ENCODE data around the gene RPLP2.

RPLP2 gene

DNA sequence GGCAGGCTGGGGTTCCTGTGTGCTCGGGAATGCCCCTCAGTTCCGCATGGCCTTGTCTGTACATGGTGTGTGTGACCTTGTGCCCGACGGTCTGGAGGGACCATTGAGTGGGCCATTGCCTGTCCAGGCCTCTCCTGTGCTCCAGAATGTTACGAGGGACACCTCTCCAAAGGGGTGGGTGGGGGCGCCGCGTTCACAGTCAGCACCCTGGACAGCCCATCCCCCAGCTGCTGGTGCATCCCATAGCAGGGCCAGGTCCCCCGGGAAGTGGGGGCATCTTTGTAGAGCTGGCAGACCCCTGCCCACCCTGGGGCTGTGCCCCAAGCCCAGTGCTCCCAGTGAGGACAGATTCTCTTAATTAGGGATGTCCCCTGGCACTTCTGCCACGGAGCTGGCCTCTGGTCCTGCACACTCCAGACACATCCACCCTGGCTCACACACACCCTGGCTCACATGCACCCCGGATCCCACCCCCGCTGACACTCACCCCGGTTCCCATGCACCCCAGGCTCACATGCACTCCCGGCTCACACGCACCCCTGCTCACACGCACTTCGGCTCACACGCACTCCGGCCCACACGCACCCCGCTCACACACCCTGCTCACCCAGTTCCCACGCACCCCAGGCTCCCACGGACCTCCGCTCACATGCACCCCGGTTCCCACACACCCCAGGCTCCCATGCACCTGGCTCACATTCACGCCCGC, 48.4 kb downstream of the RPLP2 start:
- no peaks in the 10 kb centered on the region for H3K4me1 Mint-ChIP-seq
- H3K36me3 Mint-ChIP-seq (ENCODE audit: low read depth) = no peaks in the 10 kb centered on the region
- DNase-seq (no peak), ATAC-seq (no peak)
- no peaks in the 10 kb centered on the region for H3K9me3 Mint-ChIP-seq
- H3K4me3 Mint-ChIP-seq = no peak overlapping the region
- no peak overlapping the region for H3K27ac Mint-ChIP-seq
- H3K27me3 Mint-ChIP-seq = no peaks in the 10 kb centered on the region

GRCh38 chr11:858762-859339, 49.1 kb downstream of the RPLP2 start:
- no peak overlapping the region for H3K27ac Mint-ChIP-seq
- H3K9me3 Mint-ChIP-seq = no peaks in the 10 kb centered on the region
- DNase-seq = no peak
- H3K36me3 Mint-ChIP-seq (ENCODE audit: low read depth) = no peaks in the 10 kb centered on the region
- H3K27me3 Mint-ChIP-seq = no peaks in the 10 kb centered on the region
- H3K4me3 Mint-ChIP-seq = no peak overlapping the region
- H3K4me1 Mint-ChIP-seq = no peaks in the 10 kb centered on the region
- no peak for ATAC-seq

- Mint-ChIP-seq H3K27me3 (no peaks in the 10 kb centered on the region), H3K36me3 (ENCODE audit: low read depth) (no peaks in the 10 kb centered on the region), H3K9me3 (no peaks in the 10 kb centered on the region), H3K4me3 (no peak overlapping the region), H3K4me1 (no peaks in the 10 kb centered on the region), H3K27ac (no peak overlapping the region)
- DNase-seq = no peak
- no peak for ATAC-seq
Observed at GRCh38 chr11:859394-860131, 49.8 kb downstream of the RPLP2 start.

DNA sequence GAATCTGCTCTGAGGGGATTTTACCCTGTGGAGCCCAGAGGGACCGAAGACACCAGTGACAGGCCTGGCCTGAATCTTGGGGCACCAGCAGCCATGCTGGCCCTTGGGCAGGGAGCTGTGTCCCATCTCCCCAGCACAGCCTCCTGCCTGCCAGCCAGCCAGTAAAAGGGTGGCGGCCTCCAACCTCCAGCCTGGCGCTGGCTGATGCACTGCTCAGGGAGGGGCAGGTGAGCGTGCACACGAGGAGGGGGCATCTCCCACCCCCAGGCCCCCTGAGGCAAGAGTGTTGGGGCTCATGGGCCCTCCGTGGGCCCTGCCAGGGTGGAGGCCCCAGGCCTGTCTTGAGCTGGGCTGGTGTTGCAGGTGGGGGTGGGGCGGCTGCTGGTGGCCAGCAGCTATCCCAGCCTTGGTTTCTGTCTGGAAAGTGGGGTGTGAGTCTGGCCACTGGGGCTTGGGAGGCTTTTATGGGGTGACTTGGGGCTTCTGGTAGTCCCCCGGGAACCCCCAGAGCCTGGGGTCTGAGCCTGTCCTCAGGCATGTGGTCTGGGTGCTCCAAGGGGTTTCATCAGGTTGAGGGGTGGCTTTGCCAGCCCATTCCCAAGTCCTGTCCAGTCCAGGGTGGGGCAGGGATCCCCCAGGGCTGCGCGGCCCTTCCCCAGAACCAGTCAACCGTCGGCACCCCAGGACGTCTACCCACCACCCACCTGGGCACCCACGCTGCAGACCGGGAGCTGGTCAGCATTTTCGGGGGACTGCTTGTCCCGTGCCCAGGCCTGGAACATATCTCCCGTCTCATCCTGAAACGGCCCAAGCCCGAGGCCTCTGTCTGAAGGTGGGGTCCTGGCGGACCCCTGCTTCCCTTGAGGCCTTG, 50.7 kb downstream of the RPLP2 start:
- H3K27ac Mint-ChIP-seq = no peak overlapping the region
- ATAC-seq = no peak
- H3K4me3 Mint-ChIP-seq = no peak overlapping the region
- DNase-seq = no peak
- H3K9me3 Mint-ChIP-seq = no peaks in the 10 kb centered on the region
- H3K27me3 Mint-ChIP-seq = no peaks in the 10 kb centered on the region
- no peaks in the 10 kb centered on the region for H3K4me1 Mint-ChIP-seq
- H3K36me3 Mint-ChIP-seq (ENCODE audit: low read depth) = no peaks in the 10 kb centered on the region

GRCh38 chr11:861105-861479, 51.3 kb downstream of the RPLP2 start:
- ATAC-seq (no peak), DNase-seq (no peak)
- H3K27me3 Mint-ChIP-seq = no peaks in the 10 kb centered on the region
- no peaks in the 10 kb centered on the region for H3K9me3 Mint-ChIP-seq
- H3K36me3 Mint-ChIP-seq (ENCODE audit: low read depth) = no peaks in the 10 kb centered on the region
- no peak overlapping the region for H3K27ac Mint-ChIP-seq
- H3K4me3 Mint-ChIP-seq = no peak overlapping the region
- no peaks in the 10 kb centered on the region for H3K4me1 Mint-ChIP-seq

DNA sequence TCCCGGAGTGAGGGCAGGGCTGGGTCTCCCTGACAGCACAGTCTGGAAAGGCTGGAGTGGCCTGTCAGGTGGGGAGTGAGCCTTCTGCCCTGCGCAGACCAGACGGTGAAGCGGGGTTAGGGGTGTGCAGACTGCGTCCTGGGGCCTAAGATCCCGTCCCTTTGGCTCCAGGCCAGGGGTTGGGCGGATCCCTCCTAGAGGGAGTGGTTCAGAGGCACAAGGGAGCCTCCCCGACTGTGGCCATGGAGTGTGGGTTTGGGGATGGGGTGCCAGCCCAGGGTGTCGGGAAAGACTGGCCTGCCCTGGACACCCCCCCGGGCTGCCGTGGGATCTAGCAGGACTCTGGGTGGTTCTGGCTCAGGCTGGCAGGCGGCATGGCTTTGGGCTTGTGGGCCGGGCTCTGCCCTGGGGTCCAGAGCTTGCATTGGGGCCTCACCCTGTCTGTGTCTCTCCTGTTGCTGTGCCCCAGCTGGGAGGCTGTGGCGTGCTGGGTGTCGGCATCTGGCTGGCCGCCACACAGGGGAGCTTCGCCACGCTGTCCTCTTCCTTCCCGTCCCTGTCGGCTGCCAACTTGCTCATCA, 52.4 kb downstream of the RPLP2 start:
- Mint-ChIP-seq H3K4me1 (no peaks in the 10 kb centered on the region), H3K27ac (no peak overlapping the region), H3K27me3 (no peaks in the 10 kb centered on the region), H3K36me3 (ENCODE audit: low read depth) (no peaks in the 10 kb centered on the region), H3K4me3 (no peak overlapping the region), H3K9me3 (no peaks in the 10 kb centered on the region)
- no peak for DNase-seq
- ATAC-seq = no peak
